ENCODE results near the gene RPS16.

GRCh38 chr19:39432677-39433025 is 3.1 kb downstream of the RPS16 start:
- TF ChIP-seq POLR2A (IDR thresholded peaks at IDR 0.05), result no peak
- TF ChIP-seq CTCF (IDR thresholded peaks at IDR 0.05), result no peak
